Measurements from ENCODE around the gene TRERF1.
A peak's percentile ranks its signal among the peaks of the same experiment; 100 is the strongest.

Gene TRERF1

DNA sequence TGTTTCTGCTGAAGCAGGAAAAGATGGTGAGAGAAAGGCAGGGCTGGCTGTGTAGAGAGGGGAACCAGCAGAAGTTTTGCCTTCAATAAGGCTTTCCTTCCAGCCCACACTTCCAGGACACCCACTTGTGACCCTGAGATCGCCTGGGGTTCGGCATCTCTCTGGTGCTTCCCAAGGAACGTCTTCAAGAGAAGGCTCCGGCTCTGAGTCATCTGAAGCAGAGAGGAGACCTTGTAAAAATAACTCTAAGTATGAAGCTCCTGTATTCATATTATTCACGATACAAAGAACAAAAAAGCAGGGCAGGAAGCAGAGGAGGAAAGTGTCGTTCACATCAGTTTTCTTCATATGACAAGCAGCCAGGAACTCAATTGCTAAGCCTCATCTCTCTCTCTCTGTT, 138.7 kb downstream of the TRERF1 start:
- Histone ChIP-seq H3K27me3 (ENCODE audit: control insufficient read depth in 1 of 2, insufficient read depth in 2 of 2, low read length in 2 of 2) (no peaks in the 10 kb centered on the region), H3K36me3 (ENCODE audit: insufficient read depth, low read length) (no peaks in the 10 kb centered on the region), H3K9me3 (ENCODE audit: low read length) (no peaks in the 10 kb centered on the region), H3K27ac (ENCODE audit: low read depth, low read length) (peak overlapping the region; percentile 37), H3K9ac (ENCODE audit: low read length) (no peak overlapping the region), H3K4me3 (ENCODE audit: low read depth in 1 of 2, low read length in 2 of 2) (no peak overlapping the region), H3K4me1 (ENCODE audit: insufficient read depth, low read length) (peaks cover 7% of the 10 kb centered on the region)

DNA sequence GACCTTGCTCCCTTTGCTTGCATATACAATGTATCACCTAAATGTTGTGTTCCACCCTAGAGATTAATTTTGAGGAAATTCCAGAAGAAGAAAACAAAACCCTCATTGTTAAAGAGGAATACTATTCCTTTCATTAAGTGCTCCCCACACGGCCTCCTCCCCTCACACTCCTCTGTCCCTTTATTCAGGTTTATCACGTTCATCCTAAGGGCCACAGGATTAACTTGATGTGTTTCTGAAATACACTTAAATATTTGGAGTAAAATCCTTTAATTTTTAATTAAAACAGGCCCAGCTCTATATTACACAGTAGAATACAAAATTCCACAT, 144.6 kb downstream of the TRERF1 start:
- no peaks in the 10 kb centered on the region for H3K27me3 ChIP-seq (ENCODE audit: control insufficient read depth in 1 of 2, insufficient read depth in 2 of 2, low read length in 2 of 2)
- H3K9me3 ChIP-seq (ENCODE audit: low read length): no peaks in the 10 kb centered on the region
- H3K4me1 ChIP-seq (ENCODE audit: insufficient read depth, low read length): peaks cover 11% of the 10 kb centered on the region
- no peak overlapping the region for H3K27ac ChIP-seq (ENCODE audit: low read depth, low read length)
- H3K9ac ChIP-seq (ENCODE audit: low read length): no peak overlapping the region
- no peak overlapping the region for H3K4me3 ChIP-seq (ENCODE audit: low read depth in 1 of 2, low read length in 2 of 2)
- no peaks in the 10 kb centered on the region for H3K36me3 ChIP-seq (ENCODE audit: insufficient read depth, low read length)

DNA sequence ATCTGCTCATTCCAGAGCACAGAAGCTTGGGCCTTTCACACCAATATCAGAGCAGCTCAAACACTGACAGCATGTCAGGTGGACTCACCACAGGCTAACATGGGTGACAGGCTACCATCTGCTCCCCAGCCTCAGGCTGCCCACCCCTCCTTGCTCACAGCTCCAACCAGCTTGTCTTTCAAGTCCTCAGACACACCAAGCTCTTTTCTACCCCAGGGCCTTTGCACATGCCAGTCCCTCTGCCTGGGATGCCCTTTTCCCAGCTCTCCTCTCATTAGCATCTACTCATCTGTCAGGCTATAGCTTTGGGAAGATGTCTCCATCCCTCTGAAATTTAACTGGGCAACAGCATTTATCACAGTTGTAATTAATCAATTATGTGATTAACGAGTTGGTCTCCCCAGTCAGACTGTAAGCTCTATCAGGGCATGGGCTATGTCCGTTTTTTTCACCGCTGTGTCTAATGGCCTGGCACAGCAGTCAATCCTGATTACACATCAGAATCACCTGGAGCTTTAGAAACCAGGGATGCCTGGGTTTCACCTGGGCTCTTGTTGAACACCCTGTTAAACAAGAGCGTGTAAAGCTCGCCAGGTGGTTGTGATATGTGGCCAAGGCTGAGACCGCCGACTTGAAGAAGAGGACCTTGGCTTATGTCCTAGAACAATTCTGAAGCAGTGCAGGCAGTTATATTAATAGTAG, 145.1 kb downstream of the TRERF1 start:
- H3K36me3 ChIP-seq (ENCODE audit: insufficient read depth, low read length): no peaks in the 10 kb centered on the region
- no peaks in the 10 kb centered on the region for H3K9me3 ChIP-seq (ENCODE audit: low read length)
- no peak overlapping the region for H3K4me3 ChIP-seq (ENCODE audit: low read depth in 1 of 2, low read length in 2 of 2)
- no peak overlapping the region for H3K27ac ChIP-seq (ENCODE audit: low read depth, low read length)
- no peak overlapping the region for H3K9ac ChIP-seq (ENCODE audit: low read length)
- H3K4me1 ChIP-seq (ENCODE audit: insufficient read depth, low read length): peaks cover 11% of the 10 kb centered on the region
- no peaks in the 10 kb centered on the region for H3K27me3 ChIP-seq (ENCODE audit: control insufficient read depth in 1 of 2, insufficient read depth in 2 of 2, low read length in 2 of 2)

DNA sequence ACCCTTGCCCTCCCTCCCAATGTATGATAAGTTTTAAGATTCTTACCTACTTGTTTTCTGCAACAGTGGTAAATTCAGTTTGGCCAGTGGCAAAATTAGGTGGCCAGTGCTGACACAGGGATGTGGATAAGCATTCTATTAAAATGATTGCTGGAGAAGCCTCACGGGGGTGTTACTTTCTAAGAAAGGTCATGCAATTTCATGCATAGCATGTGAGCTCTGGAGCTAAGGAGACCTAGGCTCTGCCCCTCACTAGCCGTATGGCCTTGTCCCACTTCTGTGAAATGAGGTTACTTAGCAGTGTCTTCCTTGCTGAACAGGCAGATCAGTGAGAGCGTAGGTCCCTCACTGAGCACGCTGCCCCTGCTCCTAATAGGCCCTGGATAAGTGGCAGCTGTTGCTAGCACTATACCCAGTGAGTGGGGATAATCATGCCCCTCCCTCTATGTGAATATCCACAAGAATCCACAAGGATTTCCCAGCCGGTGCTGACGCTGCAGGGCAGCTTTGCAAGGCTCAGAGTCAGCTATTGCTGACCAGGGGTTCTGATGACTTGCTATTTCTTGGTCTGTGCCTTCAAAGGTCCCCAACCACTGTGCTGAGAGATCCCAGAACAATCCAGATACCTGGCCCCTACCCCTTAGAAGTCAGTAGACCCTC, 147.5 kb downstream of the TRERF1 start:
- Histone ChIP-seq H3K27me3 (ENCODE audit: control insufficient read depth in 1 of 2, insufficient read depth in 2 of 2, low read length in 2 of 2) (no peaks in the 10 kb centered on the region), H3K9me3 (ENCODE audit: low read length) (no peaks in the 10 kb centered on the region), H3K9ac (ENCODE audit: low read length) (no peak overlapping the region), H3K27ac (ENCODE audit: low read depth, low read length) (no peak overlapping the region), H3K36me3 (ENCODE audit: insufficient read depth, low read length) (peaks cover 13% of the 10 kb centered on the region), H3K4me1 (ENCODE audit: insufficient read depth, low read length) (peaks cover 11% of the 10 kb centered on the region), H3K4me3 (ENCODE audit: low read depth in 1 of 2, low read length in 2 of 2) (no peak overlapping the region)

DNA sequence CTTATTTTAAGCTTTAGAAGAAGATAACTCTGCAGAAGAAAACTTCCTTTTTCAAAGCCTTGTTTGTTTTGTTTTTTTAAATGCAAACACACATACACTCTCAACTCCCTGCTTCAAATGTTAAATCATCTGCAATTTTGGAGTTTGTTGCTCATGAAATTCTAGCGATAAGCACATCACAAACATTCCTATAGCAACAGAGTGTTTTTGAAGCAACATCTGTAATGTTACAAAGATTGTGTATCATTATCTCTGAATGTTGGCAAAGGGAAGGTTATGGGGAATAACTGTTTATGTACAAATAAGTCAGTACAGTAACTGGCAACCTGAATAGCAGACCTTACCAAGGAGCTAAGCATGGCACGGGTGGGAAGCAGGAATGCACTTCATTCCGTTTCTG, 149.3 kb downstream of the TRERF1 start:
- Histone ChIP-seq H3K27me3 (ENCODE audit: control insufficient read depth in 1 of 2, insufficient read depth in 2 of 2, low read length in 2 of 2) (no peaks in the 10 kb centered on the region), H3K27ac (ENCODE audit: low read depth, low read length) (no peak overlapping the region), H3K36me3 (ENCODE audit: insufficient read depth, low read length) (peaks cover 13% of the 10 kb centered on the region), H3K4me1 (ENCODE audit: insufficient read depth, low read length) (peaks cover 11% of the 10 kb centered on the region), H3K9me3 (ENCODE audit: low read length) (no peaks in the 10 kb centered on the region), H3K4me3 (ENCODE audit: low read depth in 1 of 2, low read length in 2 of 2) (no peak overlapping the region), H3K9ac (ENCODE audit: low read length) (no peak overlapping the region)

DNA sequence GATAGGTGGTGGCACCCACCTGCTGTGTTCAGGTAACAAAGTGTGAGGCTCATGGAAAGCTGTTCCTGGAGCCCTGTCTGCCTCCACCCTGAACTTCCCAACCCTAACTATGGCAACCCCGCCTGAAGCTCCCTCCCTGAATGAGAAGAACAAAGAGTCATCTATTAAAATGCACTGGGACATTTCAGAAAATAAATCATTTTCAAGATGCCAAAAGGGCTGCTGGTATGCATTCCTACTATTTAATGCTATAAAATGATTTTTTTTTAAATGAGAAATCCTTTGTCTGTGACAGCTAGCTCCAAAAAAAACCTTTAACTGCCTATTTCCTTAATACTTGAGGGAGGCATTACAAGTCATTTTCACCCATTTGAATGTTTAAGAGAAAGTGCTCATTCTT, 149.7 kb downstream of the TRERF1 start:
- H3K9me3 ChIP-seq (ENCODE audit: low read length): no peaks in the 10 kb centered on the region
- peaks cover 11% of the 10 kb centered on the region for H3K4me1 ChIP-seq (ENCODE audit: insufficient read depth, low read length)
- H3K36me3 ChIP-seq (ENCODE audit: insufficient read depth, low read length): peaks cover 15% of the 10 kb centered on the region
- no peaks in the 10 kb centered on the region for H3K27me3 ChIP-seq (ENCODE audit: control insufficient read depth in 1 of 2, insufficient read depth in 2 of 2, low read length in 2 of 2)
- no peak overlapping the region for H3K27ac ChIP-seq (ENCODE audit: low read depth, low read length)
- H3K4me3 ChIP-seq (ENCODE audit: low read depth in 1 of 2, low read length in 2 of 2): no peak overlapping the region
- no peak overlapping the region for H3K9ac ChIP-seq (ENCODE audit: low read length)

DNA sequence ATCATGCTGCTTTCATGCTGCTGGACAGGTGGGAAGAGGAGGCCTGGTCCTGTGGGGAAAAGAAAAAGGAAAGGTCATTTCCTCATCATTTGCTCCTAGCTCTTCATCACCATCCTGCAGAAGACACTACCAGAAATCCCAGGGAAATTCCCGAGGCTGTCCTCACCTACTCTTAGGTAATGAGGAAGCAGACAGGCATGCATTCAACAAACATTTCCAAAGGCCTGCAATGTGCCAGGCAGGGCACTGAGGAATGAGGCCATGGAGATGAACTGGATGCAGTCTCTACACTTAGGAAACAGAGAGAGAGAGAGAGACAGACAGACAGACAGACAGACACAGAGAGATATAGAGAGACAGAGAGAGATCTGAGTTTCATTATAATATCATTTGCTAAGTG, 151.0 kb downstream of the TRERF1 start:
- Histone ChIP-seq H3K4me3 (ENCODE audit: low read depth in 1 of 2, low read length in 2 of 2) (no peak overlapping the region), H3K9me3 (ENCODE audit: low read length) (no peaks in the 10 kb centered on the region), H3K9ac (ENCODE audit: low read length) (no peak overlapping the region), H3K4me1 (ENCODE audit: insufficient read depth, low read length) (peaks cover 11% of the 10 kb centered on the region), H3K36me3 (ENCODE audit: insufficient read depth, low read length) (peaks cover 15% of the 10 kb centered on the region), H3K27ac (ENCODE audit: low read depth, low read length) (no peak overlapping the region), H3K27me3 (ENCODE audit: control insufficient read depth in 1 of 2, insufficient read depth in 2 of 2, low read length in 2 of 2) (no peaks in the 10 kb centered on the region)

DNA sequence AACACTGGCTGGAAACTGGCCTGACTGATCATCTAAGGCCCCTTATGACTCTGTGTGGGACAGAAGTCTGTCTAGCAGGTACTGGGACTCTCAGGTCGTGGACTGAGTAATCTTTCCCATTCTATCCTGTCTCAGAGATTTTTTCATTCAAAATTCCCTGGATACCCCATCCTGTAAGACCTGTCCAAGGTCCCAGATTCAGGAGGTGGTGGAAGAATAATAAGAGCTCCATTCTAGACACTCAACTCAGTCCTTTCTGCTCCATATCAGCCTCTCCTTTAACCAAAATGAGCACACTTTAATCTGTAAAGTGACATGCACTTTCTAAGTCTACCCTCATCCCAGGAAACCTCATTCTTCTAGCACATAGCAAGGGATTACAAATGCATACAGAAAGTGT, 151.5 kb downstream of the TRERF1 start:
- Histone ChIP-seq H3K9me3 (ENCODE audit: low read length) (no peaks in the 10 kb centered on the region), H3K36me3 (ENCODE audit: insufficient read depth, low read length) (peaks cover 15% of the 10 kb centered on the region), H3K9ac (ENCODE audit: low read length) (no peak overlapping the region), H3K4me1 (ENCODE audit: insufficient read depth, low read length) (peaks cover 9% of the 10 kb centered on the region), H3K4me3 (ENCODE audit: low read depth in 1 of 2, low read length in 2 of 2) (no peak overlapping the region), H3K27ac (ENCODE audit: low read depth, low read length) (no peak overlapping the region), H3K27me3 (ENCODE audit: control insufficient read depth in 1 of 2, insufficient read depth in 2 of 2, low read length in 2 of 2) (no peaks in the 10 kb centered on the region)

DNA sequence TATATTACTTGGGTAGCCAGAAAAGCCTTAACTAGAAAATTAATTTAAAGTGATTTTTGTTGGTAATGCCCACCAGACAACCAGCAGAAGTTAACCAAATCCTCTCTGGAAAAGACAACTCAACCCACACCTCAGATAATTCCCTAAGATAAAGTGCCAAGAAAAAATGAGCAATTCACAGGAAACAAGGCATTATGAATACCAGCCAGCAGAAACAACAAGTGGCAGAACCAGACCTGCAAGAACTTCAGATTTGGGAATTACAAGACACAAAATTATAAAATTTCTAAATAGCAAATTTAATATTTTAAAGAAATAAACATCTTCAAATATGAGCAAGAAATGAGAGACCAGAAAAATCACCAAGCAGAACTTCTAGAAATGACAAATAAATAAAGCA, 154.1 kb downstream of the TRERF1 start:
- no peak overlapping the region for H3K4me3 ChIP-seq (ENCODE audit: low read depth in 1 of 2, low read length in 2 of 2)
- no peak overlapping the region for H3K9ac ChIP-seq (ENCODE audit: low read length)
- no peaks in the 10 kb centered on the region for H3K9me3 ChIP-seq (ENCODE audit: low read length)
- H3K36me3 ChIP-seq (ENCODE audit: insufficient read depth, low read length): peaks cover 15% of the 10 kb centered on the region
- H3K4me1 ChIP-seq (ENCODE audit: insufficient read depth, low read length): no peaks in the 10 kb centered on the region
- H3K27ac ChIP-seq (ENCODE audit: low read depth, low read length): no peak overlapping the region
- H3K27me3 ChIP-seq (ENCODE audit: control insufficient read depth in 1 of 2, insufficient read depth in 2 of 2, low read length in 2 of 2): no peaks in the 10 kb centered on the region

DNA sequence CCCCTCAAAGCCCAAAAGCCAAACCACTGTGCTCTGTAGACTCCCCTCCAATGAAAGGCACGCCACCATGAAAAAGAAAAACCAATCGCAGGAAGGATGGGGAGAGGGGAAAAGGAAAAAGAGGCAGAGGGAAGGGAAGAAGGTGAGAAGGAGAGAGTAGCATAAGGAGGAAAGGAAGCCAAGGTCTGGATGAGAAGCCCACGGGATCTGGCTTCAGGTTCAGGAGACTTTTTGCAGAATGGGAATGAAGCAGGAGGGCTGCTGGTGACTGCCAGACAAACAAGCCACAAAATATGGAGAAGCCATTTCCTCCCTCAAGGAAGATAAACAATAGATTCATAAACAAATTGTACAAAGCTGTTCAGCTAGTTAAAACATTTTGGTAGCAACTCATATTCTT, 155.1 kb downstream of the TRERF1 start:
- H3K4me1 ChIP-seq (ENCODE audit: insufficient read depth, low read length): no peaks in the 10 kb centered on the region
- no peak overlapping the region for H3K27ac ChIP-seq (ENCODE audit: low read depth, low read length)
- H3K27me3 ChIP-seq (ENCODE audit: control insufficient read depth in 1 of 2, insufficient read depth in 2 of 2, low read length in 2 of 2): no peaks in the 10 kb centered on the region
- H3K9me3 ChIP-seq (ENCODE audit: low read length): no peaks in the 10 kb centered on the region
- no peak overlapping the region for H3K9ac ChIP-seq (ENCODE audit: low read length)
- peaks cover 15% of the 10 kb centered on the region for H3K36me3 ChIP-seq (ENCODE audit: insufficient read depth, low read length)
- H3K4me3 ChIP-seq (ENCODE audit: low read depth in 1 of 2, low read length in 2 of 2): no peak overlapping the region

DNA sequence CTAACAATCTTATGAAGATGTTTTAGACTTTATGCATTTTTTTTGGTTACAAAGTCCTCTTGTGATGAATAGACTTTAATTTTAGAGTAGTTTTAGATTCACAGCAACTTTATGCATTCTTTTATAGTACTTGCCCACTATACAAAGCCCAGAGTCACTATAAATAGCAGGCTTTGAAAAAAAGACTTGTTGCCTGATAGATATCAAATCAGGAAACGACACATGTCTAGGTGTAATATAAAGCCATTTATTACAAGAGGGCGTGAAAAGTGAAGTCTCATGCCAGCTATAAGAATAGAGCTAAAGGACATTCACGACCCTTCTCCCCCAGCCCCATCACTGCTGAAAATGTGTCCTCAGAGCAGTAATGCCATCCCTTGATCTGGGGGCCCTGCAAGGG, 156.0 kb downstream of the TRERF1 start:
- Histone ChIP-seq H3K9me3 (ENCODE audit: low read length) (no peaks in the 10 kb centered on the region), H3K9ac (ENCODE audit: low read length) (no peak overlapping the region), H3K4me1 (ENCODE audit: insufficient read depth, low read length) (no peaks in the 10 kb centered on the region), H3K27me3 (ENCODE audit: control insufficient read depth in 1 of 2, insufficient read depth in 2 of 2, low read length in 2 of 2) (no peaks in the 10 kb centered on the region), H3K27ac (ENCODE audit: low read depth, low read length) (no peak overlapping the region), H3K4me3 (ENCODE audit: low read depth in 1 of 2, low read length in 2 of 2) (no peak overlapping the region), H3K36me3 (ENCODE audit: insufficient read depth, low read length) (peaks cover 15% of the 10 kb centered on the region)

DNA sequence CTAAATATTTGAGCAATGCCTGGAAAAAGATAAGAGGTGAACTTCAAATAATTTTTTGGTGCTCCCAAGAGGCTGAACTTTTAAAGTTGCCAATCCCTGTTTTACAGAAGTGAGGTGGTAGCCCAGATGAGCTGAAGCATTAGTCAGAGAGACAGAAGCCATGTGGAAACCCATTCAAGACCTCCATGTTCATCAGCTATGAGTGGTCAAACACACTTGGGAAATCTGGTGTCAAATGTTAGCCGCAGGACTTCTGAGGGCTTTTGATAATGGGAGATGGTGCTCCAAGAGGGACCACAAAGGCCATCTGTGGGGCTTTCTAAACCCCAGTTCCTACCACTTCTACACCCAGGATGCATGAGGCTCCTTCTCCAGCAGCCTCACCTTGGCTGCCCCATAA, 156.5 kb downstream of the TRERF1 start:
- Histone ChIP-seq H3K4me3 (ENCODE audit: low read depth in 1 of 2, low read length in 2 of 2) (no peak overlapping the region), H3K36me3 (ENCODE audit: insufficient read depth, low read length) (peaks cover 11% of the 10 kb centered on the region), H3K4me1 (ENCODE audit: insufficient read depth, low read length) (no peaks in the 10 kb centered on the region), H3K27ac (ENCODE audit: low read depth, low read length) (no peak overlapping the region), H3K9ac (ENCODE audit: low read length) (no peak overlapping the region), H3K9me3 (ENCODE audit: low read length) (no peaks in the 10 kb centered on the region), H3K27me3 (ENCODE audit: control insufficient read depth in 1 of 2, insufficient read depth in 2 of 2, low read length in 2 of 2) (no peaks in the 10 kb centered on the region)

All from muscle layer of colon (tissue), 2 donors.